GM12878 (cell line): ENCODE measurements around the gene EME2. TPM values are rescaled to one million over a fixed set of nuclear protein-coding genes. Genes with fewer than 3 reads are reported as not detected.

ENCODE experiments used
- ATAC-seq: fragments of 200-7000 bp; cut with Tn5 transposase; 3 replicates; pipeline ENCODE4 v1.9.1; 2020; ENCODE audit warnings: mild to moderate bottlenecking, moderate library complexity
- BruUV-seq: library from RNA; stranded (reverse); fragments of 400-500 nt; replicated peaks from 2 replicates; lab custom pipeline; 2021; lab: Mats Ljungman, UMichigan
- CTCF ChIA-PET: fragments of 300-600 bp; sonication (Branson Sonifier 250); formaldehyde crosslinking; extraction: SDS; loops from one replicate; lab custom pipeline; 2021; ENCODE audit warnings: inconsistent platforms; lab: Yijun Ruan, JAX
- POLR2A ChIA-PET: fragments of 350-600 bp; formaldehyde crosslinking; extraction: SDS; loops from one replicate; lab custom pipeline; 2021; ENCODE audit warnings: inconsistent platforms; lab: Charles Lee
- RAD21 ChIA-PET: fragments of 300-600 bp; sonication (Branson Sonifier 250); formaldehyde crosslinking; loops from one replicate; lab custom pipeline; 2023; ENCODE audit warnings: antibody characterized with exemption; ENCODE audit not compliant: unreplicated experiment; lab: Charles Lee
- SMC1A ChIA-PET: fragments of 300-600 bp; sonication (Branson Sonifier 250); formaldehyde crosslinking; loops from one replicate; lab custom pipeline; 2023; ENCODE audit not compliant: unreplicated experiment, uncharacterized antibody; lab: Charles Lee
- DNase-seq: peaks from one replicate; pipeline ENCODE4 v3.0.0-alpha.2; 2011; ENCODE audit warnings: low read depth, low spot score
- FAIRE-seq: peaks from 3 replicates; lab custom pipeline; 2011; peaks lifted over from hg19 to GRCh38; lab: Jason Lieb, UNC
- H2AFZ ChIP-seq: 2 replicates; pipeline ENCODE4 v1.6.0; 2011; ENCODE audit warnings: low read depth, low read length, control low read depth; ENCODE audit not compliant: control insufficient read depth
- H3K27ac ChIP-seq: 2 replicates; pipeline ENCODE4 v1.5.1; 2011; ENCODE audit warnings: control low read depth; ENCODE audit not compliant: control insufficient read depth, insufficient read depth
- H3K27me3 ChIP-seq, 2 experiments: replicated peaks in 1 of 2; 2 replicates each; pipeline versions ENCODE4 v1.6.0 to v1.6.1; 2011; ENCODE audit warnings: low read length in 1 of 2; ENCODE audit not compliant: control insufficient read depth in 2 of 2, insufficient read depth in 2 of 2
- H3K36me3 ChIP-seq, 2 experiments: 2 replicates each; pipeline ENCODE4 v1.5.1; 2011; ENCODE audit warnings: low read length in 1 of 2; ENCODE audit not compliant: control insufficient read depth in 2 of 2, insufficient read depth in 2 of 2
- H3K4me1 ChIP-seq: 2 replicates; pipeline ENCODE4 v1.6.1; 2011; ENCODE audit warnings: mild to moderate bottlenecking, low read length, moderate library complexity, mixed read lengths; ENCODE audit not compliant: control insufficient read depth, insufficient read depth
- H3K4me2 ChIP-seq: 2 replicates; pipeline ENCODE4 v1.6.0; 2011; ENCODE audit warnings: control low read depth; ENCODE audit not compliant: control insufficient read depth, insufficient read depth
- H3K4me3 ChIP-seq: fragments of 200-600 bp; sonication (generic); 2 replicates; pipeline ENCODE4 v1.5.1; 2016
- H3K79me2 ChIP-seq: 2 replicates; pipeline ENCODE4 v1.6.0; 2011; ENCODE audit warnings: low read length; ENCODE audit not compliant: control insufficient read depth, insufficient read depth
- H3K9ac ChIP-seq: 2 replicates; pipeline ENCODE4 v1.8.0; 2011; ENCODE audit warnings: low read length, control low read depth, mixed read lengths; ENCODE audit not compliant: control insufficient read depth, insufficient read depth
- H3K9me3 ChIP-seq: replicated peaks from 3 replicates; pipeline ENCODE4 v1.5.1; 2011; ENCODE audit warnings: mild to moderate bottlenecking, low read length; ENCODE audit not compliant: control insufficient read depth, insufficient read depth
- H4K20me1 ChIP-seq: 2 replicates; pipeline ENCODE4 v1.6.0; 2011; ENCODE audit not compliant: control insufficient read depth, insufficient read depth
- BRCA1 ChIP-seq: IDR thresholded peaks from 2 replicates; pipeline ENCODE4 v1.6.1; 2011; ENCODE audit warnings: low read depth, low read length, improper control_type of control experiment
- FOXK2 ChIP-seq: fragments of 450-650 bp; IDR thresholded peaks from 2 replicates; pipeline ENCODE4 v1.6.1; 2017; ENCODE audit warnings: mild to moderate bottlenecking, moderate library complexity
- JUNB ChIP-seq: IDR thresholded peaks from 2 replicates; pipeline ENCODE4 v1.6.1; 2016; ENCODE audit warnings: antibody characterized with exemption, mild to moderate bottlenecking
- NKRF ChIP-seq: fragments of 450-650 bp; conservative IDR thresholded peaks from 2 replicates; pipeline ENCODE4 v1.6.1; 2017; ENCODE audit warnings: mild to moderate bottlenecking, moderate library complexity
- POLR2AphosphoS5 ChIP-seq: IDR thresholded peaks from 2 replicates; pipeline ENCODE4 v1.6.1; 2011; ENCODE audit warnings: mild to moderate bottlenecking, low read length, inconsistent platforms
- RELA ChIP-seq: fragments of 450-650 bp; IDR thresholded peaks from 2 replicates; pipeline ENCODE4 v1.8.0; 2014; ENCODE audit warnings: borderline replicate concordance; ENCODE audit not compliant: partially characterized antibody
- SMAD5 ChIP-seq: IDR thresholded peaks from 2 replicates; pipeline ENCODE4 v1.6.1; 2016; ENCODE audit warnings: antibody characterized with exemption, low read depth
- SP1 ChIP-seq: IDR thresholded peaks from one replicate; pipeline ENCODE4 v1.6.1; 2011; ENCODE audit warnings: low read depth, low read length
- ZNF217 ChIP-seq: fragments of 450-650 bp; IDR thresholded peaks from 2 replicates; pipeline ENCODE4 v1.6.1; 2017; ENCODE audit warnings: antibody characterized with exemption, mild to moderate bottlenecking
- ZNF384 ChIP-seq: IDR thresholded peaks from 2 replicates; pipeline ENCODE4 v1.6.1; 2012; ENCODE audit warnings: low read depth, mild to moderate bottlenecking, low read length, improper control_type of control experiment, borderline replicate concordance
- ZSCAN29 ChIP-seq: fragments of 450-650 bp; IDR thresholded peaks from 2 replicates; pipeline ENCODE4 v1.6.1; 2017; ENCODE audit warnings: mild to moderate bottlenecking, moderate library complexity
- WGBS: methylation state at CpG from one replicate; pipeline ENCODE4 v1.1.6; 2016; ENCODE audit warnings: low lambda C conversion rate; ENCODE audit not compliant: insufficient replicate concordance, insufficient coverage; ENCODE audit errors: missing lambda C conversion rate; 5-methylcytosine and 5-hydroxymethylcytosine counted together
- in situ Hi-C: fragments of 300-500 bp; cut with MboI; formaldehyde crosslinking; loops from 9 replicates; pipeline ENCODE4 v1.14.3; 2018; ENCODE audit warnings: mixed read lengths
- intact Hi-C: fragments of 100-400 bp; cut with micrococcal nuclease; formaldehyde crosslinking; loops from one replicate; pipeline ENCODE4 v1.14.2; 2022; ENCODE audit not compliant: unreplicated experiment
- polyA plus RNA-seq, 11 experiments: library from polyadenylated mRNA; depleted of rRNA in 4 of 11; unstranded in 6 of 11; stranded (reverse) in 5 of 11; fragments of >200 nt; fragmentation: Nextera tagmentation in 4 of 11; fragmentation: Illumina TruSeq in 1 of 11; extraction: Ambion mirVana in 4 of 11; extraction: Trizol in 1 of 11; gene quantifications; 1 replicate in 1 of 11; 2 replicates in 10 of 11; pipeline versions ENCODE4 v1.2.1 to v1.2.3, GENCODE V29; 2011 to 2016; ENCODE audit warnings: inconsistent platforms in 2 of 11, missing spikeins in 2 of 11, low read depth in 1 of 11
- total RNA-seq, 4 experiments: library from RNA; depleted of rRNA in 3 of 4; stranded (reverse); fragments of >200 nt in 3 of 4; fragmentation: Illumina TruSeq in 1 of 4; extraction: Trizol in 1 of 4; gene quantifications; 2 replicates each; pipeline versions ENCODE4 v1.2.1 to v1.2.3, GENCODE V29; 2013 to 2021
- TF ChIP-seq, protein P1 (sequence below): fragments of 450-650 bp; IDR thresholded peaks from 2 replicates; pipeline ENCODE4 v1.6.1; 2017; ENCODE audit warnings: low read depth, mild to moderate bottlenecking, moderate library complexity
- TF ChIP-seq, protein P2 (sequence below): fragments of 450-650 bp; formaldehyde crosslinking; IDR thresholded peaks from 2 replicates; pipeline ENCODE4 v1.5.0; 2022; ENCODE audit warnings: mild to moderate bottlenecking, missing genetic modification characterization

EME2 gene
- total and polyA plus RNA-seq, 10 of the 15 experiments (the other 5 are each of a cell fraction or from before 2014, with no cell fraction given): 0.29 to 16.9 (median 4.1) TPM

DNA sequence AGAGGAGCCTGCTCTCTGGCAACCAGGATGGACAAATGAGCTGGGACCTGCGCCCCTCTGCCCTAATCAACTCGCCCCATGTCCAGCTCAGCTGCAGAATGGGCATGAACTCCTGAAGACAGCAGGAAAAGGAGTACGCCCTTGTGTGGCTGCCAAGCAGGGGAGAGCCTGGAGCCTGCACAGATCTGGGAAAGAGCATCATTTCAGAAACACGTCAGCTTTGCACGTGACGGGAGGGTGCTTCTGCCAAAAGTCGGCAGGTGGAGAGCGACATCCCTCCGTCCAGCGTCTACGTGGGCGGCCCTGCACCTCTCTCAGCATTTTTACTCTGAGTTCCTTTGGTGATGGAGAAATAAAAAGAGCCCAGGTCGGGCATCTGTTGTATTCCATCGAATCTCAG lies 19.8 kb upstream of the EME2 start:
- ChIA-PET RAD21 (no interaction called here), SMC1A (no interaction called here), POLR2A (interaction anchor here (0.7 kb wide), 1 partner anchor 342 kb away, joined by 4 read pairs; no protein-coding TSS in a partner anchor), CTCF (no interaction called here)
- H2AFZ ChIP-seq: no peak overlapping the region
- ATAC-seq (no peak), FAIRE-seq (no peak), DNase-seq (no peak)
- H3K4me1 ChIP-seq: no peaks in the 10 kb centered on the region
- H3K27ac ChIP-seq: no peak overlapping the region
- BruUV-seq: no TSS peak
- peaks cover 7% of the 10 kb centered on the region in 2 experiments for H3K36me3 ChIP-seq
- intact Hi-C loops: no loop called here
- TF ChIP-seq ZSCAN29 (no peak), SP1 (no peak), POLR2AphosphoS5 (no peak), NKRF (no peak), ZNF217 (no peak), SMAD5 (no peak), JUNB (no peak), FOXK2 (no peak), BRCA1 (no peak), RELA (no peak), ZNF384 (no peak)
- TF ChIP-seq, protein P1, sequence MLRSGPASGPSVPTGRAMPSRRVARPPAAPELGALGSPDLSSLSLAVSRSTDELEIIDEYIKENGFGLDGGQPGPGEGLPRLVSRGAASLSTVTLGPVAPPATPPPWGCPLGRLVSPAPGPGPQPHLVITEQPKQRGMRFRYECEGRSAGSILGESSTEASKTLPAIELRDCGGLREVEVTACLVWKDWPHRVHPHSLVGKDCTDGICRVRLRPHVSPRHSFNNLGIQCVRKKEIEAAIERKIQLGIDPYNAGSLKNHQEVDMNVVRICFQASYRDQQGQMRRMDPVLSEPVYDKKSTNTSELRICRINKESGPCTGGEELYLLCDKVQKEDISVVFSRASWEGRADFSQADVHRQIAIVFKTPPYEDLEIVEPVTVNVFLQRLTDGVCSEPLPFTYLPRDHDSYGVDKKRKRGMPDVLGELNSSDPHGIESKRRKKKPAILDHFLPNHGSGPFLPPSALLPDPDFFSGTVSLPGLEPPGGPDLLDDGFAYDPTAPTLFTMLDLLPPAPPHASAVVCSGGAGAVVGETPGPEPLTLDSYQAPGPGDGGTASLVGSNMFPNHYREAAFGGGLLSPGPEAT: no peak
- TF ChIP-seq, protein P2, sequence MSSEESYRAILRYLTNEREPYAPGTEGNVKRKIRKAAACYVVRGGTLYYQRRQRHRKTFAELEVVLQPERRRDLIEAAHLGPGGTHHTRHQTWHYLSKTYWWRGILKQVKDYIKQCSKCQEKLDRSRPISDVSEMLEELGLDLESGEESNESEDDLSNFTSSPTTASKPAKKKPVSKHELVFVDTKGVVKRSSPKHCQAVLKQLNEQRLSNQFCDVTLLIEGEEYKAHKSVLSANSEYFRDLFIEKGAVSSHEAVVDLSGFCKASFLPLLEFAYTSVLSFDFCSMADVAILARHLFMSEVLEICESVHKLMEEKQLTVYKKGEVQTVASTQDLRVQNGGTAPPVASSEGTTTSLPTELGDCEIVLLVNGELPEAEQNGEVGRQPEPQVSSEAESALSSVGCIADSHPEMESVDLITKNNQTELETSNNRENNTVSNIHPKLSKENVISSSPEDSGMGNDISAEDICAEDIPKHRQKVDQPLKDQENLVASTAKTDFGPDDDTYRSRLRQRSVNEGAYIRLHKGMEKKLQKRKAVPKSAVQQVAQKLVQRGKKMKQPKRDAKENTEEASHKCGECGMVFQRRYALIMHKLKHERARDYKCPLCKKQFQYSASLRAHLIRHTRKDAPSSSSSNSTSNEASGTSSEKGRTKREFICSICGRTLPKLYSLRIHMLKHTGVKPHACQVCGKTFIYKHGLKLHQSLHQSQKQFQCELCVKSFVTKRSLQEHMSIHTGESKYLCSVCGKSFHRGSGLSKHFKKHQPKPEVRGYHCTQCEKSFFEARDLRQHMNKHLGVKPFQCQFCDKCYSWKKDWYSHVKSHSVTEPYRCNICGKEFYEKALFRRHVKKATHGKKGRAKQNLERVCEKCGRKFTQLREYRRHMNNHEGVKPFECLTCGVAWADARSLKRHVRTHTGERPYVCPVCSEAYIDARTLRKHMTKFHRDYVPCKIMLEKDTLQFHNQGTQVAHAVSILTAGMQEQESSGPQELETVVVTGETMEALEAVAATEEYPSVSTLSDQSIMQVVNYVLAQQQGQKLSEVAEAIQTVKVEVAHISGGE (CRISPR knock-in tag): no peak
- no peak overlapping the region for H3K4me2 ChIP-seq
- H4K20me1 ChIP-seq: no peaks in the 10 kb centered on the region
- WGBS: 98% methylated on average over 14 of the region's 14 CpGs
- H3K4me3 ChIP-seq: no peak overlapping the region
- in situ Hi-C loops: no loop called here
- H3K9ac ChIP-seq: no peak overlapping the region
- no peaks in the 10 kb centered on the region for H3K27me3 ChIP-seq
- no peaks in the 10 kb centered on the region for H3K9me3 ChIP-seq
- H3K79me2 ChIP-seq: no peaks in the 10 kb centered on the region
